Caco-2 (cell line): ENCODE results near the gene E2F4. TPM values are rescaled to one million over a fixed set of nuclear protein-coding genes. Genes with fewer than 3 reads are reported as not detected.

Experiments
- BruUV-seq: library from RNA; stranded (reverse); fragments of 400-500 nt; replicated peaks from 2 replicates; lab custom pipeline; 2021; lab: Mats Ljungman, UMichigan
- CTCF ChIA-PET: fragments of 300-600 bp; sonication (Branson Sonifier 250); formaldehyde crosslinking; loops from one replicate; lab custom pipeline; 2022; ENCODE audit warnings: antibody characterized with exemption; lab: Charles Lee
- POLR2A ChIA-PET: fragments of 300-600 bp; sonication (Branson Sonifier 250); formaldehyde crosslinking; loops from one replicate; lab custom pipeline; 2022; ENCODE audit warnings: antibody characterized with exemption; lab: Charles Lee
- DNase-seq, 2 experiments: peaks; one replicate each; pipeline versions ENCODE4 v3.0.0 to v3.0.0-alpha.2; 2020 to 2022
- H3K27me3 ChIP-seq: replicated peaks from 2 replicates; pipeline ENCODE4 v1.6.0; 2011; ENCODE audit warnings: low read length; ENCODE audit not compliant: control insufficient read depth, insufficient read depth
- H3K36me3 ChIP-seq: 2 replicates; pipeline ENCODE4 v1.5.1; 2011; ENCODE audit warnings: low read length; ENCODE audit not compliant: control insufficient read depth, insufficient read depth
- H3K4me1 ChIP-seq: fragments of 250-450 bp; sonication (Bioruptor Pico); 2 replicates; pipeline ENCODE4 v1.5.1; 2020; ENCODE audit warnings: mild to moderate bottlenecking
- H3K4me3 ChIP-seq: 2 replicates; pipeline ENCODE4 v1.5.1; 2011; ENCODE audit warnings: low read depth, mild to moderate bottlenecking, control low read depth, low read length
- H3K9me3 ChIP-seq: fragments of 250-450 bp; sonication (Bioruptor Pico); 2 replicates; pipeline ENCODE4 v1.5.1; 2020; ENCODE audit warnings: mild to moderate bottlenecking, moderate library complexity
- H3K27ac Mint-ChIP-seq: one replicate; pipeline ENCODE4 v1.8.0; 2022; ENCODE audit warnings: mixed read lengths; ENCODE audit not compliant: unreplicated experiment
- H3K27me3 Mint-ChIP-seq: one replicate; pipeline ENCODE4 v1.8.0; 2022; ENCODE audit warnings: mixed read lengths; ENCODE audit not compliant: insufficient read depth, unreplicated experiment
- H3K36me3 Mint-ChIP-seq: one replicate; pipeline ENCODE4 v1.8.0; 2022; ENCODE audit warnings: mild to moderate bottlenecking, mixed read lengths; ENCODE audit not compliant: insufficient read depth, unreplicated experiment
- H3K4me1 Mint-ChIP-seq: one replicate; pipeline ENCODE4 v1.8.0; 2022; ENCODE audit warnings: low read depth, mixed read lengths; ENCODE audit not compliant: unreplicated experiment
- H3K4me3 Mint-ChIP-seq: one replicate; pipeline ENCODE4 v1.8.0; 2022; ENCODE audit warnings: mild to moderate bottlenecking, moderate library complexity, mixed read lengths; ENCODE audit not compliant: unreplicated experiment
- H3K9me3 Mint-ChIP-seq: one replicate; pipeline ENCODE4 v1.8.0; 2022; ENCODE audit warnings: mixed read lengths; ENCODE audit not compliant: unreplicated experiment
- intact Hi-C: fragments of 100-400 bp; cut with micrococcal nuclease; formaldehyde crosslinking; loops from one replicate; pipeline ENCODE4 v1.10.0; 2022; ENCODE audit not compliant: unreplicated experiment
- total RNA-seq: library from RNA; stranded (reverse); gene quantifications from 2 replicates; pipeline ENCODE4 v1.2.3, GENCODE V29; 2022
- TF ChIP-seq, protein P1 (sequence below), 2 experiments: fragments of 200-600 bp in 1 of 2; IDR thresholded peaks; 1 replicate in 1 of 2; 2 replicates in 1 of 2; pipeline versions ENCODE4 v1.5.1 to v1.8.0; 2011 to 2022; ENCODE audit warnings: antibody characterized with exemption in 1 of 2, control low read depth in 1 of 2, inconsistent platforms in 1 of 2, low read depth in 1 of 2, low read length in 1 of 2, mild to moderate bottlenecking in 1 of 2, moderate library complexity in 1 of 2; ENCODE audit not compliant: insufficient read depth in 1 of 2, severe bottlenecking in 1 of 2, unreplicated experiment in 1 of 2

E2F4 gene
- total RNA-seq, 1 experiment from 2014 or later, result 115 TPM

DNA sequence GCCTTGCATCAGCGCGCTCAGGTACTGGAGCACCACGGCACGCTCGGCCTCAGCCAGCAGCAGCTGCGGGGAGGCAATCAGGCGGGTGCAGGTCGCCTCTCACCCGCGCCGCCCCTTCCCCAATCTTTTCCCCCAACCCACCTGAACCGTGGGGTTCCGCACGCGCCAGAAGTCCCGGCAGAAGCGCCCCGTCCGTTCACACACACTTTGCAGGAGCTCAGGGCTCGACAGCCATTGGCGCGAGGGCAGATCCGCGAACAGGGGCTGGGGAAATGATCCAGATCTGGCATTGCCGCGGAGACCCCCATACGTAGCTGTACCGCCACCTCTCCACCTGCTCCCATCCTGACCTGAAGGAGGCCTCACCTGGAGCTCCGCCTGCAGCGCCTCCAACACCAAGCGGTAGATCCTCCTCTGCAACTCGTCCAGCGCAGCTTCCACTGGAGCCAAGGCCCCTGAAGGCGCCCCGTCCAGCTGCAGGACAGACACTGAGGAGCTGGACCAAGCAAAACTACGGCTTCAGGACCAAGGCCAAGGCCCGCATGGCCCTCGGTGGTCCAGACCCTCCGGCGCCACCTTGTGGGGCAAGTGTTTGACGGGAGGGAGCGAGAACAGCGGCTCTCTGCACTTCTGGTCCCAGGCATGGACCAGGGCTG, 6.8 kb upstream of the E2F4 start:
- BruUV-seq, result no TSS peak
- peak overlapping the region; percentile 90 for H3K4me3 ChIP-seq
- H3K27ac Mint-ChIP-seq, result peak overlapping the region; percentile 10

DNA sequence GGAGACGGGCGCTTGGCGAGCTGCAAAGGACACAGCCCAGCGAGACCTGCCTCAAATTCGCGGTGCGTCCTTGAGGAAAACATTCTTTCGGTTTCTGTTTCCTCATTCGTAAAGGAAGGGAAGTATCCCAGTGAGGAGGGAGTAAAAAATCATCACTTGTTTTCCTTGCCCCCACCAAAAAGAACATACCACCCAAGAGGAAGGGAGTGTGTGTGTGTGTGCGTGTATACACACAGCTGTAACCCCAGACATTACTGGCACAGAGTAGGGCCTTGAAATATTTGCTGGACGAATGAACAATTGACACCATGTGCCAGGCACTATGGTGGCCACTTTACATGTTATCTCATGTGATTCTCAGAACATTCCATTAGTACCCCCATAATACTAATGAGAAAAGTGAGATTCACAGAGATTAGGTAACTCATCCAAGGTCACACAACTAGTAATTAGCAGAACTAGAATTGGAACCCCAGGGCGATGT, 6.3 kb upstream of the E2F4 start:
- no peaks in the 10 kb centered on the region for H3K36me3 ChIP-seq
- Mint-ChIP-seq H3K36me3 (peaks cover 8% of the 10 kb centered on the region), H3K27ac (peak overlapping the region; percentile 10), H3K9me3 (no peaks in the 10 kb centered on the region), H3K4me3 (no peak overlapping the region), H3K27me3 (peaks cover 3% of the 10 kb centered on the region), H3K4me1 (peaks cover 7% of the 10 kb centered on the region)
- ChIA-PET CTCF (interaction anchor here (0.6 to 3.2 kb wide), 14 partner anchors 10 to 232 kb away, joined by 3 to 39 read pairs (median 6); partner anchors contain the start of genes ELMO3, FBXL8, NOL3 and TRADD), POLR2A (interaction anchor here (1.0 to 3.1 kb wide), 2 partner anchors 13 to 15 kb away, joined by 3 to 10 read pairs; partner anchors contain the start of gene NOL3)
- intact Hi-C loops, result loop anchor here (1.0 to 2.0 kb wide), 7 partner anchors 11 to 239 kb away; partner anchors contain the start of gene ELMO3
- no peak overlapping the region for H3K4me3 ChIP-seq
- no peaks in the 10 kb centered on the region for H3K27me3 ChIP-seq
- no peaks in the 10 kb centered on the region for H3K9me3 ChIP-seq
- no TSS peak for BruUV-seq
- peaks cover 40% of the 10 kb centered on the region for H3K4me1 ChIP-seq
- DNase-seq, result no peak
- TF ChIP-seq, protein P1, sequence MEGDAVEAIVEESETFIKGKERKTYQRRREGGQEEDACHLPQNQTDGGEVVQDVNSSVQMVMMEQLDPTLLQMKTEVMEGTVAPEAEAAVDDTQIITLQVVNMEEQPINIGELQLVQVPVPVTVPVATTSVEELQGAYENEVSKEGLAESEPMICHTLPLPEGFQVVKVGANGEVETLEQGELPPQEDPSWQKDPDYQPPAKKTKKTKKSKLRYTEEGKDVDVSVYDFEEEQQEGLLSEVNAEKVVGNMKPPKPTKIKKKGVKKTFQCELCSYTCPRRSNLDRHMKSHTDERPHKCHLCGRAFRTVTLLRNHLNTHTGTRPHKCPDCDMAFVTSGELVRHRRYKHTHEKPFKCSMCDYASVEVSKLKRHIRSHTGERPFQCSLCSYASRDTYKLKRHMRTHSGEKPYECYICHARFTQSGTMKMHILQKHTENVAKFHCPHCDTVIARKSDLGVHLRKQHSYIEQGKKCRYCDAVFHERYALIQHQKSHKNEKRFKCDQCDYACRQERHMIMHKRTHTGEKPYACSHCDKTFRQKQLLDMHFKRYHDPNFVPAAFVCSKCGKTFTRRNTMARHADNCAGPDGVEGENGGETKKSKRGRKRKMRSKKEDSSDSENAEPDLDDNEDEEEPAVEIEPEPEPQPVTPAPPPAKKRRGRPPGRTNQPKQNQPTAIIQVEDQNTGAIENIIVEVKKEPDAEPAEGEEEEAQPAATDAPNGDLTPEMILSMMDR (IDR thresholded peaks at IDR 0.05; ENCODE audit: insufficient read depth in 1 of 2, low read depth in 1 of 2, low read length in 1 of 2, severe bottlenecking in 1 of 2, unreplicated experiment in 1 of 2), result peak in 1 of 2 experiments; percentile 18

More for the DNA sequence above, 6.8 kb upstream of the E2F4 start:
- no peaks in the 10 kb centered on the region for H3K9me3 Mint-ChIP-seq
- Histone ChIP-seq H3K36me3 (no peaks in the 10 kb centered on the region), H3K9me3 (no peaks in the 10 kb centered on the region), H3K4me1 (peaks cover 40% of the 10 kb centered on the region), H3K27me3 (no peaks in the 10 kb centered on the region)
- H3K4me3 Mint-ChIP-seq, result no peak overlapping the region
- H3K4me1 Mint-ChIP-seq, result peaks cover 7% of the 10 kb centered on the region
- intact Hi-C loops, result loop anchor here (1.0 to 2.0 kb wide), 6 partner anchors 14 to 238 kb away; partner anchors contain the start of gene ELMO3
- TF ChIP-seq, protein P1 (IDR thresholded peaks at IDR 0.05; ENCODE audit: insufficient read depth in 1 of 2, low read depth in 1 of 2, low read length in 1 of 2, severe bottlenecking in 1 of 2, unreplicated experiment in 1 of 2), result peak; percentile 91 to 96
- peaks cover 8% of the 10 kb centered on the region for H3K36me3 Mint-ChIP-seq
- POLR2A ChIA-PET, result interaction anchor here (0.6 to 3.1 kb wide), 3 partner anchors 13 to 151 kb away, joined by 3 to 10 read pairs (median 5); partner anchors contain the start of gene NOL3
- peak; percentile 95 to 97 for DNase-seq
- CTCF ChIA-PET, result interaction anchor here (0.5 to 3.2 kb wide), 20 partner anchors 9 to 231 kb away, joined by 3 to 39 read pairs (median 5); partner anchors contain the start of genes B3GNT9, ELMO3, FBXL8 and FHOD1
- peaks cover 3% of the 10 kb centered on the region for H3K27me3 Mint-ChIP-seq

DNA sequence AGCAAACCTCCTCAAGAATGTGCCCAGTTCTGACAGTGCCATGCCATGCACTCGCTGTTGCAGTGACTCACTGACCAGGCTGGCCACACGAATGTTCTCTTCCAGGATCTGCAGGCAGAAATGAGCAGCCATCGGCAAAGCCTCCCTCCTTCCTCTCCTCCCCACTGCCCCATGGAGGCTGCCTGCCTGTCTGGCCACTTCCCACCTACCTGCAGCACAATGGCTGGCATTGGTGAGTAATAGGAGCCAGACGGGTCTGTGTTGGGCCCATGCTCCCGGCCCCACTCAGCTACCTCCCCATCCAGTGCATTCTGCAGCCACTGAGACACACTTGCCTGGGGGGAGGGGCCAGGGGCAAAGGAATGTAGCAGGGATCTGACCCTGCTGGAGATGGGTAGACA, 5.4 kb upstream of the E2F4 start:
- BruUV-seq, result no TSS peak
- Mint-ChIP-seq H3K27me3 (peaks cover 3% of the 10 kb centered on the region), H3K9me3 (no peaks in the 10 kb centered on the region), H3K4me1 (peaks cover 12% of the 10 kb centered on the region), H3K4me3 (no peak overlapping the region), H3K36me3 (peaks cover 12% of the 10 kb centered on the region), H3K27ac (no peak overlapping the region)
- H3K27me3 ChIP-seq, result no peaks in the 10 kb centered on the region
- POLR2A ChIA-PET, result no interaction called here
- intact Hi-C loops, result loop anchor here (1.0 kb wide), 1 partner anchor 12 kb away; no protein-coding TSS in a partner anchor
- H3K4me3 ChIP-seq, result no peak overlapping the region
- TF ChIP-seq, protein P1 (IDR thresholded peaks at IDR 0.05; ENCODE audit: insufficient read depth in 1 of 2, low read depth in 1 of 2, low read length in 1 of 2, severe bottlenecking in 1 of 2, unreplicated experiment in 1 of 2), result no peak
- H3K36me3 ChIP-seq, result no peaks in the 10 kb centered on the region
- peaks cover 45% of the 10 kb centered on the region for H3K4me1 ChIP-seq
- CTCF ChIA-PET, result interaction anchor here (0.5 kb wide), 1 partner anchor 230 kb away, joined by 3 read pairs; no protein-coding TSS in a partner anchor
- peak; percentile 67 to 77 for DNase-seq
- no peaks in the 10 kb centered on the region for H3K9me3 ChIP-seq
